K562 (cell line): ENCODE data around the gene NFATC1. TPM values are rescaled to one million over a fixed set of nuclear protein-coding genes. Genes with fewer than 3 reads are reported as not detected.

ENCODE experiments used
- ATAC-seq: fragments of 200-7000 bp; cut with Tn5 transposase; 3 replicates; pipeline ENCODE4 v1.9.1; 2020; ENCODE audit warnings: moderate library complexity
- BruUV-seq: library from RNA; stranded (reverse); fragments of 400-500 nt; replicated peaks from 2 replicates; lab custom pipeline; 2021; lab: Mats Ljungman, UMichigan
- CTCF ChIA-PET: fragments of 300-600 bp; formaldehyde crosslinking; extraction: SDS; loops from one replicate; lab custom pipeline; 2021; ENCODE audit warnings: low intra/inter-chr PET ratio; lab: Yijun Ruan, JAX
- POLR2A ChIA-PET: fragments of 300-600, 350-650 bp; sonication (Branson Sonifier 250); formaldehyde crosslinking; extraction: SDS; loops from one replicate; lab custom pipeline; 2021; ENCODE audit warnings: antibody characterized with exemption, inconsistent platforms; lab: Yijun Ruan, JAX
- DNase-seq, 4 experiments: peaks; one replicate each; pipeline versions ENCODE4 v3.0.0 to v3.0.0-alpha.2; 2011 to 2018; ENCODE audit warnings: low spot score in 3 of 4, mixed read lengths in 3 of 4; ENCODE audit errors: extremely low read depth in 1 of 4
- FAIRE-seq: peaks from 2 replicates; lab custom pipeline; 2011; peaks lifted over from hg19 to GRCh38; lab: Jason Lieb, UNC
- H2AFZ ChIP-seq: 2 replicates; pipeline ENCODE4 v1.6.0; 2011; ENCODE audit warnings: low read depth, low read length, control low read depth, inconsistent platforms
- H3K27ac ChIP-seq: fragments of 200-600 bp; 3 replicates; pipeline ENCODE4 v1.8.0; 2011; ENCODE audit warnings: low read depth, mild to moderate bottlenecking, control low read depth, inconsistent platforms, low read length, moderate library complexity, mixed read lengths; ENCODE audit errors: extremely low read depth
- H3K27me3 ChIP-seq, 2 experiments: fragments of 300-600 bp in 1 of 2; 2 replicates in 1 of 2; 3 replicates in 1 of 2; pipeline versions ENCODE4 v1.6.0 to v1.8.0; 2011; ENCODE audit warnings: inconsistent platforms in 2 of 2, low read length in 2 of 2, mild to moderate bottlenecking in 1 of 2, mixed read lengths in 1 of 2, moderate library complexity in 1 of 2; ENCODE audit not compliant: control insufficient read depth in 2 of 2, insufficient read depth in 2 of 2
- H3K36me3 ChIP-seq: fragments of 300-600 bp; 3 replicates; pipeline ENCODE4 v1.8.0; 2011; ENCODE audit warnings: mild to moderate bottlenecking, low read length, inconsistent platforms; ENCODE audit not compliant: control insufficient read depth, insufficient read depth
- H3K4me1 ChIP-seq, 2 experiments: fragments of 200-600 bp in 1 of 2; replicated peaks in 1 of 2; 2 replicates in 1 of 2; 3 replicates in 1 of 2; pipeline versions ENCODE4 v1.5.1 to v1.8.0; 2011; ENCODE audit warnings: inconsistent platforms in 2 of 2, low read length in 2 of 2, mild to moderate bottlenecking in 1 of 2, mixed read lengths in 1 of 2, moderate library complexity in 1 of 2; ENCODE audit not compliant: control insufficient read depth in 2 of 2, insufficient read depth in 2 of 2
- H3K4me2 ChIP-seq: 2 replicates; pipeline ENCODE4 v1.6.1; 2011; ENCODE audit warnings: low read length, control low read depth, inconsistent platforms, mixed read lengths; ENCODE audit not compliant: insufficient read depth
- H3K4me3 ChIP-seq: fragments of 200-600 bp; sonication (generic), shearing (Covaris generic); 2 replicates; pipeline ENCODE4 v1.5.1; 2016; ENCODE audit warnings: control low read depth, inconsistent platforms
- H3K79me2 ChIP-seq: fragments of 200-600 bp; 3 replicates; pipeline ENCODE4 v1.8.0; 2011; ENCODE audit warnings: low read length, inconsistent platforms; ENCODE audit not compliant: control insufficient read depth, insufficient read depth
- H3K9ac ChIP-seq, 2 experiments: 2 replicates each; pipeline versions ENCODE4 v1.6.0 to v1.6.1; 2011; ENCODE audit warnings: low read depth in 2 of 2, low read length in 2 of 2, control low read depth in 1 of 2, inconsistent platforms in 1 of 2, mild to moderate bottlenecking in 1 of 2, mixed read lengths in 1 of 2; ENCODE audit not compliant: insufficient read depth in 1 of 2
- H3K9me1 ChIP-seq: one replicate; pipeline ENCODE4 v1.6.0; 2011; ENCODE audit warnings: inconsistent platforms, mild to moderate bottlenecking, low read length, moderate library complexity; ENCODE audit not compliant: control insufficient read depth, insufficient read depth
- H3K9me3 ChIP-seq: replicated peaks from 2 replicates; pipeline ENCODE4 v1.5.1; 2011; ENCODE audit warnings: low read depth, low read length, inconsistent platforms; ENCODE audit not compliant: control insufficient read depth, insufficient read depth
- H4K20me1 ChIP-seq: replicated peaks from 2 replicates; pipeline ENCODE4 v1.6.1; 2011; ENCODE audit warnings: low read length, inconsistent platforms, mixed read lengths; ENCODE audit not compliant: control insufficient read depth, insufficient read depth
- DDX20 ChIP-seq: fragments of 450-650 bp; IDR thresholded peaks from 2 replicates; pipeline ENCODE4 v1.6.1; 2016; ENCODE audit warnings: missing genetic modification characterization, low read depth, mild to moderate bottlenecking, missing compliant biosample characterization, moderate library complexity
- EHMT2 ChIP-seq: fragments of 450-650 bp; IDR thresholded peaks from 2 replicates; pipeline ENCODE4 v1.6.1; 2018; ENCODE audit warnings: antibody characterized with exemption
- EZH2 ChIP-seq: IDR thresholded peaks from 2 replicates; pipeline ENCODE4 v1.6.1; 2012; ENCODE audit warnings: low read depth, mild to moderate bottlenecking, inconsistent platforms, low read length, borderline replicate concordance
- FUS ChIP-seq: fragments of 200-400 bp; formaldehyde crosslinking; optimal IDR thresholded peaks from 2 replicates; pipeline ENCODE3; 2017; ENCODE audit warnings: low read depth, low read length
- IRF2 ChIP-seq: sonication (generic); formaldehyde crosslinking; IDR thresholded peaks from 2 replicates; pipeline ENCODE4 v1.8.1; 2022; ENCODE audit warnings: mild to moderate bottlenecking, missing genetic modification reagents
- JUN ChIP-seq, 2 experiments: sonication (generic) in 1 of 2; formaldehyde crosslinking in 1 of 2; IDR thresholded peaks; 2 replicates each; pipeline versions ENCODE4 v1.6.1 to v1.8.0; 2012 to 2022; ENCODE audit warnings: borderline replicate concordance in 2 of 2, mild to moderate bottlenecking in 2 of 2, improper control_type of control experiment in 1 of 2, low read depth in 1 of 2, low read length in 1 of 2, missing genetic modification reagents in 1 of 2
- NFYB ChIP-seq: IDR thresholded peaks from 2 replicates; pipeline ENCODE4 v1.6.1; 2011; ENCODE audit warnings: mild to moderate bottlenecking, moderate library complexity; ENCODE audit not compliant: insufficient read length; ENCODE audit errors: extremely low read depth
- PHB ChIP-seq: fragments of 250-450 bp; sonication (Bioruptor Pico); IDR thresholded peaks from 2 replicates; pipeline ENCODE4 v1.5.0; 2021
- SNAPC5 ChIP-seq: fragments of 250-450 bp; sonication (Bioruptor Pico); IDR thresholded peaks from 2 replicates; pipeline ENCODE4 v1.8.0; 2021; ENCODE audit warnings: moderate library complexity, mild to moderate bottlenecking, inconsistent platforms
- SPI1 ChIP-seq: IDR thresholded peaks from 2 replicates; pipeline ENCODE4 v1.6.1; 2011; ENCODE audit warnings: low read depth, low read length, control low read depth, borderline replicate concordance
- XRCC3 ChIP-seq: fragments of 450-650 bp; IDR thresholded peaks from 2 replicates; pipeline ENCODE4 v1.6.1; 2017; ENCODE audit warnings: mild to moderate bottlenecking, moderate library complexity
- ZNF232 ChIP-seq: sonication (generic); formaldehyde crosslinking; IDR thresholded peaks from 2 replicates; pipeline ENCODE4 v1.8.0; 2022; ENCODE audit warnings: mild to moderate bottlenecking, missing genetic modification reagents
- ZNF311 ChIP-seq: fragments of 250-450 bp; sonication (Bioruptor Pico); IDR thresholded peaks from 2 replicates; pipeline ENCODE4 v1.4.0; 2020; ENCODE audit warnings: mild to moderate bottlenecking, moderate library complexity
- ZNF57 ChIP-seq: fragments of 450-650 bp; formaldehyde crosslinking; IDR thresholded peaks from 2 replicates; pipeline ENCODE4 v1.4.0; 2020; ENCODE audit warnings: mild to moderate bottlenecking, moderate library complexity
- WGBS: fragments of 100-300 bp; shearing (Covaris generic); methylation state at CpG from one replicate; pipeline ENCODE4 v1.1.6; 2016; ENCODE audit warnings: low coverage, mixed read lengths; ENCODE audit not compliant: insufficient coverage; ENCODE audit errors: missing lambda C conversion rate; 5-methylcytosine and 5-hydroxymethylcytosine counted together
- in situ Hi-C: fragments of 300-500 bp; cut with MboI; formaldehyde crosslinking; loops from 4 replicates; pipeline ENCODE4 v1.15.0; 2018; ENCODE audit warnings: inconsistent platforms, mixed read lengths
- intact Hi-C: fragments of 100-400 bp; cut with micrococcal nuclease; formaldehyde crosslinking; loops from 2 replicates; pipeline ENCODE4 v1.14.2; 2022
- polyA plus RNA-seq, 8 experiments: library from polyadenylated mRNA; depleted of rRNA in 4 of 8; stranded (reverse) in 5 of 8; unstranded in 3 of 8; fragments of >200 nt; fragmentation: Nextera tagmentation in 2 of 8; fragmentation: Illumina TruSeq in 1 of 8; extraction: Ambion mirVana in 2 of 8; extraction: Trizol in 1 of 8; gene quantifications; 2 replicates each; pipeline versions ENCODE4 v1.2.1 to v1.2.3, GENCODE V29; 2011 to 2014; ENCODE audit warnings: inconsistent platforms in 1 of 8, missing spikeins in 1 of 8
- total RNA-seq, 7 experiments: library from RNA; depleted of rRNA in 6 of 7; stranded (reverse); fragments of >200 nt in 6 of 7; fragmentation: Illumina TruSeq in 2 of 7; extraction: Trizol in 2 of 7; gene quantifications; 2 replicates each; pipeline versions ENCODE4 v1.2.1 to v1.2.3, GENCODE V29; 2011 to 2021; ENCODE audit warnings: low replicate concordance in 1 of 7
- TF ChIP-seq, protein P1 (sequence below): fragments of 450-650 bp; formaldehyde crosslinking; IDR thresholded peaks from 2 replicates; pipeline ENCODE4 v1.4.0; 2020; ENCODE audit warnings: mild to moderate bottlenecking, moderate library complexity
- TF ChIP-seq, protein P2 (sequence below), 2 experiments: fragments of 450-650 bp; IDR thresholded peaks; 2 replicates each; pipeline ENCODE4 v1.6.1; 2018; ENCODE audit warnings: mild to moderate bottlenecking in 2 of 2, low read depth in 1 of 2; ENCODE audit not compliant: partially characterized antibody in 2 of 2
- TF ChIP-seq, protein P3 (sequence below): fragments of 250-450 bp; sonication (Bioruptor Pico); IDR thresholded peaks from 2 replicates; pipeline ENCODE4 v1.5.0; 2021

The NFATC1 gene
- total and polyA plus RNA-seq, 9 of the 15 experiments (the other 6 are each of a cell fraction or from before 2014, with no cell fraction given), result 1.1 to 16.4 (median 2.5) TPM

DNA sequence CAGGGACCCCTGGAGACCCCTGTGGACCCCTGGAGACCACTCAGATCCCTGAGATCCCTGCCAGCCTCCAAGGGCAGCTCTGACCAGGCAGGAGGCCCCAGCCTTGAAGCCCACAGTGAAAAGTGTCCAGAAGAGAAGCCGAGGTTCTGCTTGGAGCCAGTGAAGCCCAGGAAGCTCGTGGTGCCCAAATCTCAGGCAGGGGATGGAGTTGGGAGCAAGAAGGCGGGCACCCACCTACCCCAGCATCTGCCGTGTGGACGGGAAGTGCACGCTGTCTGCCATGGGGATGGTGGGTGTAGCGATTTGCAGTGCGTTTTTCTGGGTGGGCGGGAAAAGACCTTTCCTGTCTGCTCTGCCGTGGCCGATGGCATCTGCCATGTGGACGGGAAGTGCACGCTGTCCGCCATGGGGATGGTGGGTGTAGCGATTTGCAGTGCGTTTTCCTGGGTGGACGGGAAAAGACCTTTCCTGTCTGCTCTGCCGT is 163.2 kb downstream of the NFATC1 start:
- in situ Hi-C loops, result no loop called here
- 16% methylated on average over 13 of the region's 18 CpGs for WGBS
- no peak for DNase-seq
- H2AFZ ChIP-seq, result no peak overlapping the region
- H3K9ac ChIP-seq, result no peak overlapping the region
- no peaks in the 10 kb centered on the region for H3K9me3 ChIP-seq
- CTCF ChIA-PET, result no interaction called here
- no peaks in the 10 kb centered on the region for H4K20me1 ChIP-seq
- no peak for ATAC-seq
- peaks cover 0 to 4% of the 10 kb centered on the region in 2 experiments; a peak in 2 of 5 replicates for H3K4me1 ChIP-seq
- POLR2A ChIA-PET, result no interaction called here
- no peaks in the 10 kb centered on the region for H3K9me1 ChIP-seq
- no peak overlapping the region for H3K4me3 ChIP-seq
- H3K36me3 ChIP-seq, result no peaks in the 10 kb centered on the region
- no peak for FAIRE-seq
- intact Hi-C loops, result no loop called here
- H3K79me2 ChIP-seq, result no peaks in the 10 kb centered on the region
- H3K4me2 ChIP-seq, result no peak overlapping the region
- peaks cover 20 to 62% of the 10 kb centered on the region in 2 experiments for H3K27me3 ChIP-seq
- no TSS peak for BruUV-seq
- no peak overlapping the region for H3K27ac ChIP-seq
- no peak for TF ChIP-seq SPI1
- no peak for TF ChIP-seq NFYB
- TF ChIP-seq ZNF232 (CRISPR knock-in tag), result no peak
- TF ChIP-seq, protein P1, sequence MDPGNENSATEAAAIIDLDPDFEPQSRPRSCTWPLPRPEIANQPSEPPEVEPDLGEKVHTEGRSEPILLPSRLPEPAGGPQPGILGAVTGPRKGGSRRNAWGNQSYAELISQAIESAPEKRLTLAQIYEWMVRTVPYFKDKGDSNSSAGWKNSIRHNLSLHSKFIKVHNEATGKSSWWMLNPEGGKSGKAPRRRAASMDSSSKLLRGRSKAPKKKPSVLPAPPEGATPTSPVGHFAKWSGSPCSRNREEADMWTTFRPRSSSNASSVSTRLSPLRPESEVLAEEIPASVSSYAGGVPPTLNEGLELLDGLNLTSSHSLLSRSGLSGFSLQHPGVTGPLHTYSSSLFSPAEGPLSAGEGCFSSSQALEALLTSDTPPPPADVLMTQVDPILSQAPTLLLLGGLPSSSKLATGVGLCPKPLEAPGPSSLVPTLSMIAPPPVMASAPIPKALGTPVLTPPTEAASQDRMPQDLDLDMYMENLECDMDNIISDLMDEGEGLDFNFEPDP (CRISPR knock-in tag), result no peak
- no peak for TF ChIP-seq EZH2
- TF ChIP-seq, protein P2, sequence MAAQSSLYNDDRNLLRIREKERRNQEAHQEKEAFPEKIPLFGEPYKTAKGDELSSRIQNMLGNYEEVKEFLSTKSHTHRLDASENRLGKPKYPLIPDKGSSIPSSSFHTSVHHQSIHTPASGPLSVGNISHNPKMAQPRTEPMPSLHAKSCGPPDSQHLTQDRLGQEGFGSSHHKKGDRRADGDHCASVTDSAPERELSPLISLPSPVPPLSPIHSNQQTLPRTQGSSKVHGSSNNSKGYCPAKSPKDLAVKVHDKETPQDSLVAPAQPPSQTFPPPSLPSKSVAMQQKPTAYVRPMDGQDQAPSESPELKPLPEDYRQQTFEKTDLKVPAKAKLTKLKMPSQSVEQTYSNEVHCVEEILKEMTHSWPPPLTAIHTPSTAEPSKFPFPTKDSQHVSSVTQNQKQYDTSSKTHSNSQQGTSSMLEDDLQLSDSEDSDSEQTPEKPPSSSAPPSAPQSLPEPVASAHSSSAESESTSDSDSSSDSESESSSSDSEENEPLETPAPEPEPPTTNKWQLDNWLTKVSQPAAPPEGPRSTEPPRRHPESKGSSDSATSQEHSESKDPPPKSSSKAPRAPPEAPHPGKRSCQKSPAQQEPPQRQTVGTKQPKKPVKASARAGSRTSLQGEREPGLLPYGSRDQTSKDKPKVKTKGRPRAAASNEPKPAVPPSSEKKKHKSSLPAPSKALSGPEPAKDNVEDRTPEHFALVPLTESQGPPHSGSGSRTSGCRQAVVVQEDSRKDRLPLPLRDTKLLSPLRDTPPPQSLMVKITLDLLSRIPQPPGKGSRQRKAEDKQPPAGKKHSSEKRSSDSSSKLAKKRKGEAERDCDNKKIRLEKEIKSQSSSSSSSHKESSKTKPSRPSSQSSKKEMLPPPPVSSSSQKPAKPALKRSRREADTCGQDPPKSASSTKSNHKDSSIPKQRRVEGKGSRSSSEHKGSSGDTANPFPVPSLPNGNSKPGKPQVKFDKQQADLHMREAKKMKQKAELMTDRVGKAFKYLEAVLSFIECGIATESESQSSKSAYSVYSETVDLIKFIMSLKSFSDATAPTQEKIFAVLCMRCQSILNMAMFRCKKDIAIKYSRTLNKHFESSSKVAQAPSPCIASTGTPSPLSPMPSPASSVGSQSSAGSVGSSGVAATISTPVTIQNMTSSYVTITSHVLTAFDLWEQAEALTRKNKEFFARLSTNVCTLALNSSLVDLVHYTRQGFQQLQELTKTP (IDR thresholded peaks at IDR 0.05; ENCODE audit: low read depth in 1 of 2, partially characterized antibody in 2 of 2), result no peak
- TF ChIP-seq EHMT2, result no peak
- no peak for TF ChIP-seq DDX20 (tag)
- TF ChIP-seq JUN (IDR thresholded peaks at IDR 0.05; ENCODE audit: borderline replicate concordance, low read depth, low read length), result no peak
- TF ChIP-seq JUN (CRISPR knock-in tag; IDR thresholded peaks at IDR 0.05; ENCODE audit: borderline replicate concordance), result no peak
- TF ChIP-seq SNAPC5, result no peak
- no peak for TF ChIP-seq ZNF57
- no peak for TF ChIP-seq ZNF311
- TF ChIP-seq IRF2 (CRISPR knock-in tag), result no peak
- TF ChIP-seq PHB (CRISPR knock-in tag), result no peak
- TF ChIP-seq XRCC3, result no peak
- no peak for TF ChIP-seq FUS
- TF ChIP-seq, protein P3, sequence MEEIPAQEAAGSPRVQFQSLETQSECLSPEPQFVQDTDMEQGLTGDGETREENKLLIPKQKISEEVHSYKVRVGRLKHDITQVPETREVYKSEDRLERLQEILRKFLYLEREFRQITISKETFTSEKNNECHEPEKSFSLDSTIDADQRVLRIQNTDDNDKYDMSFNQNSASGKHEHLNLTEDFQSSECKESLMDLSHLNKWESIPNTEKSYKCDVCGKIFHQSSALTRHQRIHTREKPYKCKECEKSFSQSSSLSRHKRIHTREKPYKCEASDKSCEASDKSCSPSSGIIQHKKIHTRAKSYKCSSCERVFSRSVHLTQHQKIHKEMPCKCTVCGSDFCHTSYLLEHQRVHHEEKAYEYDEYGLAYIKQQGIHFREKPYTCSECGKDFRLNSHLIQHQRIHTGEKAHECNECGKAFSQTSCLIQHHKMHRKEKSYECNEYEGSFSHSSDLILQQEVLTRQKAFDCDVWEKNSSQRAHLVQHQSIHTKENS (CRISPR knock-in tag), result no peak
